Measurements from ENCODE around the gene KCNQ4.

Gene KCNQ4

DNA sequence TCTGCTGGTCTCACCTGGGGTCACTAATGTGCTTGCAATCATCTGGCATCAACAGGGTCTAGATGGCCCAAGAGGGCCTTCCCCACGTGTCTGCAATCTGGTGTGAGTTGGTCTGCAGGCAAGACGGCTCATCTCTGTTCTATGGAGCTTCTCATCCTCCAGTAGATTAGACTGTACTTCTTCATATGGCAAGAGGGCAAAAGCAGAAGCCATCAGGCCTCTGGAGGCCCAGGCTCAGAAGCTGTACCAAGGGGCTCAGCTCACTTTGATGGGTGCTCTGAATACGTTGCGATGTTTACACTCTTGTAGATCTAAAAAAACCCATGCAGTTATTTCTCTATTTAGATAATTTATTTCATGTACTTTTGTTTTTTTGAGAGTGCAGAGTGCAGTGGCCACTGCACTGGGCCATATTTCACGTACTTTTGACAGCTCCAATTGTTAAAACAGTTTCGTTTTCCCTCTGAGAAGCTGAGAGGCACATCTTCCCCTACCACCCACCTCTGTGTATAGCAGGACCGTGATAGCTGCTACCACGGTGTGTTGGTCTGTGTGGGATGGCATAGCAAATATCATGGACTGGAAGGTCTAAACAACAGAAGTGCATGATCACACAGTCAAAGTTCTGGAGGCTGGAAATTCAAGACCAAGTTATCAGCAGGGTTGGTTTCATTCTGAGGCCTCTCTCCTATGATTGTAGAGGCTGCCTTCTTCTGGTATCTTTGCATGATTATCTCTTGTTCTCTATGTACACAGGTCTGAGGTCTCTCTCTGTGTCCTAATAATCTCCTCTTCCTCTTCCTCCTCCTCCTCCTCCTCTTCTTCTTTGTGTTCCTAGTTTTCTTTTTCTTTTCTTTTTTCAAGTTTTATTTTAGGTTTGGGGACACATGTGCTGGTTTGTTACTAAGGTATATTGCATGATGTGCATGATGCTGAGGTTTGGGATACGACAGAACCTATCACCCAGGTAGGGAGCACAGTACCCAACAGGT lies 61.6 kb downstream of the KCNQ4 start:
- DNase-seq: no peak

DNA sequence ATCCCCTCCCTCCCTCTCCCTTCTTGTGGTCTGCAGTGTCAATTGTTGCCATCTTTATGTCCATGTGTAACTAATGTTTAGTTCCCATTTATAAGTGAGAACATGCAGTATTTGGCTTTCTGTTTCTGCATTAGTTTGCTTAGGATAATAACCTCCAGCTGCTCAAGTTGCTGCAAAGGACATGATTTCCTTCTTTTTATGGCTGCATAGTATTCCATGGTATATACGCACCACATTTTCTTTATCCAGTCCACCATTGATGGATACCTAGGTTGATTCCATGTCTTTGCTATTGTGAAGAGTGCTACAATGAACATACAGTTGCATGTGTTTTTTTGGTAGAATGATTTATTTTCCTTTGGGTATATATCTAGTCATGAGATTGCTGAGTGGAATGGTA lies 62.3 kb downstream of the KCNQ4 start:
- DNase-seq: no peak

DNA sequence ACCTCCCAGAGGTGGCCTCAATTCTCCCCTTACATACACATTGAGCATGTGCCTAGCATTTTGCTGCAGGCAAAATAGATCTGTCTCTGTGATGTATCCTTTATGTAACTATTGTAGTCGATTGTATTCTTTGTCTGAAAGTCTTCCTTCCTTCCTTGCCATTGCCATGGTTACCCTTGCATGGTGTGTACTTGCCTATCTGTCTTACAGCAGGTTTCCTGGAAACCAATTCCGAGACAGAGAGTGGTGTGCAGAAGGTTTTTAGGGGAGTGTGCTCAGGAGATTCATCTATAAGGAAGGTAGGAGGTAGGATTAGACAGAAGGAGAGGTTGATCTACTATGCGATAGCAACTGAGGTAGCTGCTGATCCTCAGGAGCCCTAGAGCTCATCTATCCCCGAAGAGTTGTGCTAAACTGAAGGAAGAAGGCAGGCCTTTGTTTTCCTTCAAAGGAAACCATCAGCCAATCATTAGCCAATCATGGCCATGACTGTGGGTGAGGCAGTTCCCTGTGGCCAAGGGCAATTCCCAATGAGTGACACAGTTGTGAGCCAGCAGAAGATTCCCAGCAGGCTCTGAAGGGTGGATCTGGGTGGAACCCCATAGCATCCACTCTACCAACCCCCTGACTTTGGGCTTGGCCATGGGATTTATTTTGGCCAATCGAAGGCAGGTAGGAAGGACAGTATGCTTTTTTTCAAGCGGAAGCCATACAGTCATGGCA lies 63.6 kb downstream of the KCNQ4 start:
- DNase-seq: no peak

DNA sequence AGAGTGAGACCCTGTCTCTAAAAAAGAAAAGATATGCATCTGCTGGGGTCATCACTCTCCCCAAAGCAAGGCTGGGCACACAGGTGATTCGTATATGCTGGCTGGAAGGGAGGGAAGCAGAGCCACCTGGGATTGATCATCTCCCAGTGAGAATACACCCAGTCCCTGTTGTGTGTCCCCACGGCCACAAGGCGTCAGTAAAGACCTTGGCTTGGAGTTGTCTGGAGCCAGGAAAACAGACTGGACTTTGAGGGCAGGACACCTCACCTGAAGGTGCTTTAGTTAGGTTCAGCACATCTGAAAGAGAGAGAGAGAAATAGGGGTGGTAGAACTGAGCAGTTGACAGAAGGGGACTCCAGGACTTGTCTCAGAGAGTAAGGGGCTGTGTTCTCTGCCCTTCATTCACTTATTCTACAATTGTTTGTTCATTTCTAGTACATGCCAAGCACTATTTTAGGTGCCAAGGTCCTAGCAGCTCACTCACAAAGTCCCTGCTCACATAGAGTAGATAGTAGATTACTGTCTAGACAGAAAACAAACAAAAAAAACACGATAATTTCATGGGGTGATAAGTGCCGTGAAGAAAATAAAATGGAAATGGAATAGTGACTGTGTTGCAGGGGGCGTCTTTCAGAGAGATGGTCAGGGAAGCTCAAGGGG lies 65.1 kb downstream of the KCNQ4 start:
- no peak for DNase-seq

DNA sequence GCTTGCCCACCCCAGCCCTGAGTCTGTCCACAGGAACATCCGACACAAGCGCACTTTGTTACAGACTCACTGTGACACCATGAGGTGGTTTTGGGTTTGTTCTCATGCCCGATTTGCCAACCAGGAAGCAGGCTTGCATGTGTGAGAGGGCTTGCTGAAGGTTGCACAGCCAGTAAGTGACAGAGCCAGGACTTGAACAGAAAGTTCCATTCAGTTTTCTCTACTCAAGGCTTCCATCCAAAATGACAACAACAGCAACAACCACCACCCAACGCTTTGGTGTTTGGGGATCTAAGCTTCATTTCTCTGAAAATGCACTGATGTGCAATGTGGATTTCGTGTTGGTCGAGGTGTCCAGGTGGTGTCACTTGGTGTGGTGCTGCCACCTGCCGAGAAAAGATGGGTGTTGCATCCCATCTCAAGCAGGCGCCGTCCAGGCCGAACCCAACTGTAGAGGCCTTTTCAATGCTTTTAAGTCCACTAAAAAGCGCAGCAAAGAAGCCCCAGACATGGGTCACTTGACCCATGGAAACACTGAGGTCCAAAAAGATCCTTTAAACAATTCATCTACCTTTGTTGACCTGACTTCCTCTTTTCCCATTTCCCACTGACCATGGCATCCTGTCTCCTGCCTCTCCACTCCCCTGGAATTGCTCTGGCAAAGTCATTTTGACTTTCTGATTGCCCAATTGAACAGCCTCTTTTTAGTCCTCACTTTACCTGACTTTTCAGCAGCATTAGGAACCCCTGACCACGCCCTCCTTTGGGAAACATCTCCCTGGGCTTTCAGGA lies 66.4 kb downstream of the KCNQ4 start:
- peak; percentile 80 for DNase-seq

DNA sequence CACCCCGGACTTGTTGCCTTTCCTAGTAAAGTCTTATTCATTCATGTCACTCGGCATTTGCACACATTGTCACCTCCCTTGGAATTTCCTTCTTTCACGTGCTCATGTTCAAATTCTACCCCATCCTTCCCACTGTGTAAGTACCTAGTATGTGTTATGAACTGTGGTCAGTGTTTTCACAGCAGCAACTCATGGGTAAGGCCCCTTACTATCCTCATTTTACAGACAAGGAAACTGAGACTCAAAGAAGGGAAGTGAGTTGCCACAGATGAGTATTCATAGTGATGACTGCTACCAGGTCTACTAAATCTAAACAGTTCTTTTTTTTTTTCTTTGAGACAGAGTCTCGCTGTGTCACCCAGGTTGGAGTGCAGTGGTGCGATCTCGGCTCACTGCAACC lies 68.1 kb downstream of the KCNQ4 start:
- DNase-seq: no peak

DNA sequence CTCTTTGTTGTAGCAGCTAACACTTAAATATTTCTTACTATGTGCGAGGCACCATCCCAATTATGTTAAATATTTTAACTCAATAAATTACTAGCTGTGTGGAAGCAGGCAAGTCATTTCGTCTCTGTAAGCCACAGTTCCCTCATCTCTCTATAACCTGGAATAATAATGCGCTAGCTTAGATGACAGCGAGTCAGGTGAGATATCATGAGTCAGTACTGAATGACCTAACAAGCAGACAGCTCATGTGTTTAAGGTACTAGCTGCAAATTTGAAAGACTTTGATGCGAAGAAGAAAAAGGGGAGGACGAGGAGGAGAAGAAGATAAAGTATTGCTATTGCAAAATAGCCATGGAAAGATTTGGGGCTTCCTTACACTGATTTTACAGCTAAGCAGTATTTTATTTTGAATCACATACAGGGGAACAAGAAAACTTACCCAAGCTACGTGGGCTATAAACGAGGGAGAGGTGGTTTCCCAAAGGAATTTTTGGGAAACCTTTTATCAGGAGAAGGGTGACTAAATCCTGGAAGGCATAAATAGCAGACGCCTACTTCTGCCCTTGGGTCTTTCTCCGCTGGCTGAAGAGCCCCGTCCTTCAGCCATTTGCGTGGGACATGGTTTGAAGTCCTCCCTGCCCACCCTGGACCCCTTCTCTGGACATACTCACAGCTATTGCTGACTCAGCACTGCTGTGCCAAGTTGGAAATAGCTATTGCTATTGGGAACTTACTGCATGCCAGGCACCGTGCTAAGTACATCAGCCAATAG lies 69.7 kb downstream of the KCNQ4 start:
- no peak for DNase-seq

DNA sequence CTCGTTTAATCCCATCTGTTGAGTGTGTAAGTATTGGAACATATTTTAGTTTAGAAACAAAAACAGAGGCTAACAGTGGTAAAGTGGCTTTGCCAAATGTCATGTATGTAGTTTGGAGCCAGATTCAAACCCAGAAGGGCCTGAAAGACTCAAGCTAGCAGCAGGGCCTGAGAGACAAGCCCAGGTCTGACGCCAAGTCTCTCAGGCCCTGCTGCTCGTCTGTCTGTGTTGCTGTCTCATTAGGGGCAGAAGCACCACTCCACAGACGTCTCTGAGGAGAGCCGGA lies 70.2 kb downstream of the KCNQ4 start:
- no peak for DNase-seq

DNA sequence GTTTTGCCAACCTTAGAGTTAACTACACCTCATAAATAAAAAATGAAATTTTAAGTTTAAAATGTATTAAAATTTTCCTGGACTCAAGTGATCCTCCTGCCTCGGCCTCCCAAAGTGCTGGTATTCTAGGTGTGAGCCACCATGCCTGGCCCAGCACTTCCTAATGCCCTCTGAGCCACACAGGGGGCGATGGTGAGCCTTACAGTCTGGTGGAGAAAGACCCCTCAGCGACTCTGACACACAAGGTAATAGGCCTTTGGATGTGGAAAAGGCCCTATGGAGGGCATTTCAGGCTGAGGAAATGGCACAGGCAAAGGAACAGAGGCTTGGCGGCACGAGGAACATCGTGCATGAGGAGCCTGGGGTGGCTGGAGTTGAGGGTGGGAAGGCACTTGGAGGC lies 71.9 kb downstream of the KCNQ4 start:
- DNase-seq: peak; percentile 19

DNA sequence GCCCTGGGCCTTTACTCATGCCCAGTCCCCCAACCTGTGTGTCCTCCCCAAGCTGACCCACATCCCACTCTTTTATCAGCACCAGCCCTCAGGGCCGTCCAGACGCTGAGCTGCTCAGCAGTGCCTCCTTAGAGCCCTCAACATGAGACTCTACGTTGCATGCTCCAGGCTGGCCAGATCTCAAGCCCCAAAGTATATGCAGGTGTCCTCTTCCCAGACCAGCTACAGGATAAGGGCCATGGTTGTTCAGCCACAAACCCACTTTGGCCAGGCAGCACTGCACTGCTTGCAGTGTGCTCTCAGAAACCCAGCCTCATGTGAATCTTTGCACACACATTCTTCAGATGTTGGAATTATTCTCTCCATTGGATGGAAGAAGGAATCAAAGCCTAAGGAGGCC lies 72.5 kb downstream of the KCNQ4 start:
- DNase-seq: no peak

DNA sequence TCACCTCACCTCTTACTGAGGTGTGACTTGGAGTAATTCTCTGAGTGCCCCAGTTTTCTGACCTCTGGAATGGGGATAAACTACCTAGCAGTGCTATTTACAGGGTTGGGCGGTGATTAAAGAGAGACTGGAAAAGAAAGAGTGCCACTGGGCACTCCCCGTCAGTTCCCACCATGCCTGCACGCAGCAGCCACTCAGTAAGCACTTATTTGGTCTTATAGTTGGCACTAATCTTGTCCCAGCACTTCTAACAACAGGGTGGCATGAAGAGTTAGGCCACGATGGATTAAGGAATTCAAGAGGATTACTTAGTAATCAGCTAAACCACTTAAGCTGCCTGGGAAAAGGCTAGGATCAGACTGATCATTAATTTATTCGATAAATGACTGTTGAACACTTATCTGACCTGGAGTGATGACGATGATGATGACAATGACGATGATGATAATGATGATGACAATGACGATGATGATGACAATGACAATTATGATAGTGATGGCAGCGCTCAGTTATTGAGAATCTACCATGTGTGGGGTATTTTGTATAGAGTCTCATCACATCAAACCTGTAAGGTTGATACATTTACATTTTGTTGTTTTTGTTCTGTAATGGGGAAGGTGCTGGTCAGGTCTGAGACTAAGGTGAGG lies 73.2 kb downstream of the KCNQ4 start:
- no peak for DNase-seq

DNA sequence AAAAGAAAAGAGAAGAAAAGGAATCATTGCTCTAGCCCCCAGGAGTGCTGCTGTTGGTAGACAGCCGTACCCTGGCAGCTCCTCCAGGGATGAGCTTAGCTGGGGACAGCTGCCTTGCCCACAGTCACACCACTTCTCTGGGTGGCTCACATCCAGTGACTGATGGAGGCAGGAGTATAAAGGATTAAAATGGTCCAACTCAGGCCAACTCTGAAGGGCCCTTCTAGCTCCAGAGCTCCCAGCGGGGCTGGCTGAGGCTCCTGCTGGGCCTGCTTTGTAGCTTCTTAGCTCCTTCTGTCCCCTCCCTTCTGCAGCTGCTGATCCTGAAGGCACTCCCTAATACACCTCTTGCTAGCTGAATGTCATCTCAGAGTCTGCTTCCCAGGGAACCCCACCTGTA lies 74.2 kb downstream of the KCNQ4 start:
- no peak for DNase-seq

DNA sequence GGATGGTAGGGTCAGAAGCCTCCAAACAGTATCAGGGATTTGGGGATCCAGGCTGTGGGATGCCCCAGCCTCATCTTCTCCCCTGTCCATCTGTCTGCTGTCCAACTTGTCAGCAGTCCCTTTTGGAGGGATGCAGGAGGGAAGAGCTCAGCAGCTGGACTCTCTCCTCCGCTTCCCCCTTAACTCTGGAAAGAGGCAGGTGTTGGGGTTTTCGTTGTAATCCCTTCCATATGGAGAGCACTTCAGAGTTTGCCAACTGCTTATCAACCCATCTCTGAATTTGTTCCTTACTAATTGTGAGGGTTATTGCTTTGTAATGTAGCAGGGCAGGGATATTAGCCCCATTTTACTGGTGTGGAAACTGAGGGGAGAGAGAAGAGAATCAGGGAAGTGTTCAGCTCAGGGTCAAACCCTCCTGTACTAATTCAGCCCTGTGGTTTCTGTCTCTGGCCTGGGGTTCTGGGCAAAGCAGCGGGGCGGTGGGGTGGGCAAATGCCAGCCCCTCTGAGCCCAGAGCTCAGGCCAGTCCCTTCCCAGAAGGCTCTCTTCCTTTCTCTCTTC lies 75.3 kb downstream of the KCNQ4 start:
- DNase-seq: no peak

DNA sequence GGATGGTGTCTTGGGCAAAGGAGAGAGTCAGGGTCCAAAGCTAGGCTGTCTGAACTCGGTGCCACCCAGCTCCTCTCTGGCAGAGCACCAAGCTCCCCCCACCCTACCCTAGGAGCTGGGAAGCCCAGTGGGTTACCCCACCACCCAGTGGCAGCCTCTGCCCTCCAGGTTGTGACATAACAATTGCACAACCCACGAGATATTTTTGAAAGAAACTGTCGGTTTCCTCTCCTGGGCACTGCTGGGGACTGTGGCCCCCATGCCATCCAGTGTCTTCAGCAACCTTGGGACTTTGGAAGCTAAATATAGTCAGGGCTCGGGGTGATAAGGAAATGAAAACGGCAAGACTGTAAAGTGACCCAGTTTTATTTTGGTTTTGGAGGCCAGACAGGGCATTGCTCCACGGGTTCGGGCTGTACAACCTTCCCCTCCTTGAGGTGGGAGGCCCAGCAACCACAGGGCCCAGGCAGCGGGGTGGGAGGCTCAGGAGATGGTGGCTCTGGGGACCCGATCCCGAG lies 77.2 kb downstream of the KCNQ4 start:
- no peak for DNase-seq

DNA sequence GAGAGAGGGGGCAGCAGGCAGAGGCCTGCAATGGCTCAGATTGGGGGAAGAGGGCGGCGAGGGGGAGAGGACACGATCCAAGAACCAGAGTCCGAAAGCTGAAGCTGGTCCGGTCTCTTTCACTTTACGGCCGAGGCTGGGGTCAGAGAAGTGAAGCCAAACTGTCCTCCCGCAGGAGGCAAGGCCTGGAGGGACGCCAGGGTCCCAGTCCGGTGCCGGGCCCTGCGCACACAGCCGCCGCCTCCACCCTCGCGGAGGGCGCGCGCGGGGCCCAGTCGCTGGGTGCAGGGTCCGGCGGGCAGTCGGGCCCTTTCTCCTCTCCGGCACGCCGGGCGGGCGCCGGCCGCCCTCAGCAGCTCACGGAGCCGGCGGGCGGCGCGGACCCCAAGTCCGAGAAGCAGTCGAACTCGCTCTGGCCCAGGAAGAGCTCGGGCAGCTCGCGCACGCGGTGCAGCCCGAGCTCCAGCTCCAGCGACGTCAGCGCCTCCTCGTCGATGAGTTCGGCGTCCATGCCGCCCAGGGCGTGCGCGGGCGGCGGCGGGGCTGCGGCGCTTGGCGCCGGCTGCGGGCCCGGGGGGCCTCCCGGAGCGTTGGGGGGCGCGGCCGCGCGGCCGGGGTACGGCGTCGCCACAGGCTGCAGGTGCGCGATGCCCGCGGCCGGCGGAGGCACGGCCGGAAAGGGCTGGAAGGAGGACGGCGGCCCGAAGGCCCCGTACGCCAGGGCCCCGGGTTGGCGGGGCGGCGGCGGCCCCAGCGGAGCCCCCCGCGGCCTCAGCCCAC lies 77.8 kb downstream of the KCNQ4 start:
- DNase-seq: peak; percentile 40

DNA sequence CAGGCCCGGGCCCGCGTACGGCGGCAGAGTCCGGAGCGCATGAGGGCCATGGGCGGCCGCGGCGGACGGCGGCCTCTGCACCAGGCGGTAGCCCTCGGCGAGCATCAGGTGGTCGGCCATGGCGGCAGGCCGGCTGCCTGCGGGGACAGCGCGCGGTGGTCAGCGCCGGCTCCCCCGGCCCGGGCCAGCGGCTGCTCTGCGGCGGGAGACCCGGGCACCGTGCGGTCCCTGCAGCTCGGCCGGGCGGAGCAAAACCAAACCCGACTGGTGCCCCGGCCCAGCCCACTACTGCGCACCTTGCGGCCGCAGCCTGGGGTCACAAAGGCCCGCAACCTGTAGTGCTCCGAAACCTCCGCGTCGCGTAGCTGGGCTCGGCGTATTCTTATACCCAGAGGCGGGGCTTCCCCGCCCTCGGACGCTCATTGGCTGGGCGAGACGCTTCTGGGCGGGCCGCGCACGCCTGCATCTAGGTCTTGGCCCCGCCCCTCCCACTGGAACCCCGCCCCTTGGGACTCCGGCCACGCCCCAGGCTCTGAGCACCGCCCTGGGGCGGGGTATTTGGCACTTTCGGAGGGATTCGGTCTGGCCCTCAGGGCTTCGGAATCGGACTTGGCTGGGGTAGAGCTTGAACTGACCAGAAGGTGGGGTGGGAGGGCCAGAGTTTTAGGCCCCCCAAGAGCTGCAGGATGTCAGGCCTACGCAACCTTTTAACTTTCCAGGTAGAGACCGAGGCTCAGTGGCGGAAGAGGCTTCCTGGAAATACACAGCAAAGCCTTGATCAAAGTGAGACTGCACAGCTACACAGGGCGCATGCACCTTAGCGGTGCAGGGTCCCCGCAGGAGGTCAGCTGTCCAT lies 78.6 kb downstream of the KCNQ4 start, which contains the start of gene CITED4:
Gene CITED4 (minus strand): TSS at position 356 of the 856 bp plus-strand sequence. CDS start 236 bp downstream, at position 120.
- peak; percentile 96 for DNase-seq

DNA sequence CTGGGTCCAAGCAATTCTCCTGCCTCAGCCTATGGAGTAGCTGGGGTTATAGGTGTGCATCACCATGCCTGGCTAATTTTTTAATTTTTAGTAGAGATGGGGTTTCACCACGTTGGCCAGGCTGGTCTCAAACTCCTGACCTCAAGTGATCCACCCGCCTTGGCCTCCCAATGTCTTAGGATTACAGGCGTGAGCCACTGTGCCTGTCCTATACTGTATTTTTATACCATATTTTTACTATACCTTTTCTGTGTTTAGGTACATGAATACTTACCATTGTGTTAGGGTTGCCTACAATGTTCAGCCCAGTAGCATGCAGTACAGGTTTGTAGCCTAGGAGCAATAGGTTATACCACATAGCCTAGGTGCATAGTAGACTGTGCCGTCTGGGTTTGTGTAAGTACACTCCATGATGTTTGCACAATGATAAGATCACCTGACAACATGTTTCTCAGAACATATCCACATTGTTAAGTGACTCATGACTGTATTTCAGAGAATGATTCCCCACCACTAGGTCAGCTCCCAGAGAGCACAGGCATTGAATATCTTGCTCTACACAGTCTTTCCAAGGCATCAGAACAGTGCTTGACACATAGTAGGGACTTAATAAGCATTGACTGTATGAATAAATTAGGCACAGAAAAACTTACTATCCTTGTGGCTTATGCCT lies 84.6 kb downstream of the KCNQ4 start:
- no peak for DNase-seq

DNA sequence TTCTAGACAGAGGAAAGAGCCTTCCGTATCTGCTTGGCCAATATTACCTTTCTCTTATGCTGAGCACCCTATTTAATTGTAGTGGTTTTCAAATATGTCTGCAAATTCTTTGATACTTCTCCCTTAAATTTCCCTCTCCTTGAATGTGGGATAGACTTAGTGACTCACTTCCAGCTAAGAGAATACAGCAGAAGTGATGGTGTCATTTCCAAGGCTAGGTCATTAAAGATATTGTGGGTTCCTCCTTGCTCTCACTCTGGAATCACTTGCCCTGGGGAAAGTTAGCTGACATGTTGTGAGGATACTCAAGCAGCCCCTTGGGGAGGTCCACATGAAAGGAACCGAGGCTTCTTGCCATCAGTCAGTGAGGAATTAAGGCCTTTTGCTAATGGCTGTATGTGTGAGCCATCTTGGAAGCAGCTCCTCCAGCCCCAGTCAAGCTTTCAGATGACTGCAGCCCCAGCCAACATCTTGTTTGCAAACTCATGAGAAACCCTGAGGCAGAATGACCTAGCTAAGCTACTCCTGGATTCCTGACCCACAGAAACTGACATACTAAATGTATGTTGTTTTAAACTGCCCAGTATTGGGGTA lies 86.6 kb downstream of the KCNQ4 start:
- DNase-seq: no peak

Measured in activated naive CD4-positive, alpha-beta T cell treated with Interleukin-2 at 50 U/mL for 16 hours (primary cell).